K562 (cell line): Measurements from ENCODE around the gene VEGFB. TPM values are rescaled to one million over a fixed set of nuclear protein-coding genes. Genes with fewer than 3 reads are reported as not detected.

Experiments
- TEAD4 ChIP-seq, 2 experiments: sonication (generic) in 1 of 2; formaldehyde crosslinking in 1 of 2; IDR thresholded peaks; 2 replicates each; pipeline versions ENCODE4 v1.6.1 to v1.8.0; 2012 to 2022; ENCODE audit warnings: borderline replicate concordance in 1 of 2, inconsistent platforms in 1 of 2, low read length in 1 of 2, mild to moderate bottlenecking in 1 of 2, missing genetic modification reagents in 1 of 2
- polyA plus RNA-seq, 8 experiments: library from polyadenylated mRNA; depleted of rRNA in 4 of 8; stranded (reverse) in 5 of 8; unstranded in 3 of 8; fragments of >200 nt; fragmentation: Nextera tagmentation in 2 of 8; fragmentation: Illumina TruSeq in 1 of 8; extraction: Ambion mirVana in 2 of 8; extraction: Trizol in 1 of 8; gene quantifications; 2 replicates each; pipeline versions ENCODE4 v1.2.1 to v1.2.3, GENCODE V29; 2011 to 2014; ENCODE audit warnings: inconsistent platforms in 1 of 8, missing spikeins in 1 of 8
- total RNA-seq, 7 experiments: library from RNA; depleted of rRNA in 6 of 7; stranded (reverse); fragments of >200 nt in 6 of 7; fragmentation: Illumina TruSeq in 2 of 7; extraction: Trizol in 2 of 7; gene quantifications; 2 replicates each; pipeline versions ENCODE4 v1.2.1 to v1.2.3, GENCODE V29; 2011 to 2021; ENCODE audit warnings: low replicate concordance in 1 of 7
- TF ChIP-seq, protein P1 (sequence below): fragments of 250-450 bp; sonication (Bioruptor Pico); IDR thresholded peaks from 2 replicates; pipeline ENCODE4 v1.9.0; 2021; ENCODE audit warnings: mild to moderate bottlenecking, inconsistent platforms
- TF ChIP-seq, protein P2 (sequence below): fragments of 450-650 bp; IDR thresholded peaks from 2 replicates; pipeline ENCODE4 v1.6.1; 2014; ENCODE audit warnings: low read depth, mild to moderate bottlenecking, moderate library complexity, borderline replicate concordance
- TF ChIP-seq, protein P3 (sequence below): fragments of 200-600 bp; sonication (generic); IDR thresholded peaks from one replicate; pipeline ENCODE4 v1.6.1; 2012; ENCODE audit warnings: mild to moderate bottlenecking, low read depth, low read length, inconsistent platforms
- TF ChIP-seq, protein P4 (sequence below), 2 experiments: IDR thresholded peaks in 1 of 2; conservative IDR thresholded peaks in 1 of 2; 2 replicates each; pipeline ENCODE4 v1.6.1; 2016; ENCODE audit warnings: low read depth in 2 of 2, mild to moderate bottlenecking in 1 of 2, missing compliant biosample characterization in 1 of 2, missing genetic modification characterization in 1 of 2, moderate library complexity in 1 of 2

The VEGFB gene
- total and polyA plus RNA-seq, 9 of the 15 experiments (the other 6 are each of a cell fraction or from before 2014, with no cell fraction given), result 11.0 to 83.4 (median 25.7) TPM

DNA sequence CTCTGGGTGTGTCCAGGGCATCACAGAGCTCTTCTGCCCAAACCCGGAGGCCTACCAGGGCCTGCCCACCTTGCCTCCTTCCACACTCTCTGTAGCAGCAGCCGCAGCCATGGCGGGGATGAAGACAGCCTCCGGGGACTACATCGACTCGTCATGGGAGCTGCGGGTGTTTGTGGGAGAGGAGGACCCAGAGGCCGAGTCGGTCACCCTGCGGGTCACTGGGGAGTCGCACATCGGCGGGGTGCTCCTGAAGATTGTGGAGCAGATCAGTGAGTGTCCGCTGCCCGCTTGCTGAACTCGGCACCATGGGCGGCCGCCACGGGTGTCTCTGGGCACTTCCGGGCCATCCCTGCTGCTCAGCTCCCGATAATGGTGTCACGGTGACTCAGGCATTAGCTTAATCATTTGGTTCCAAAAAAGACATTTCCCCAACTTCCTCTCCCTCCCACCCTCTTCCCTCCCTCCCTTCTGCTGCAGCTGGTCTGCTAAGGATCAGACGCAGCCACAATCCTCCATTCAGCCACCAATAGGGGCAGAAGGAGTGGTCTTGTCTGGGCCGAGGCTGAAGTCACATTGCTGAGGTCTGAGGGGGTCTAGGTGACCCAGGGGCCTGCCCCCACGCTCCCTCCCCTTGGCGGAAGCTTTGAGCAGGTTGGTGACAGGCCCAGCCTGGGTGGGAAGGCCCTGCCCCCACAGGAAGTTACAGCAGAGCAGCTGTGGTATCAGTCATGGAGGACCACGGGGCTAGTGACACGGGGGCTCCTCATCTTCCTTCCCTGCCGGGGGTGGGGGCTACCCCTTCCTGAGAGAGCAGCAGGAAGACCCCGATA is 26.9 kb upstream of the VEGFB start (continued):
- TF ChIP-seq, protein P1, sequence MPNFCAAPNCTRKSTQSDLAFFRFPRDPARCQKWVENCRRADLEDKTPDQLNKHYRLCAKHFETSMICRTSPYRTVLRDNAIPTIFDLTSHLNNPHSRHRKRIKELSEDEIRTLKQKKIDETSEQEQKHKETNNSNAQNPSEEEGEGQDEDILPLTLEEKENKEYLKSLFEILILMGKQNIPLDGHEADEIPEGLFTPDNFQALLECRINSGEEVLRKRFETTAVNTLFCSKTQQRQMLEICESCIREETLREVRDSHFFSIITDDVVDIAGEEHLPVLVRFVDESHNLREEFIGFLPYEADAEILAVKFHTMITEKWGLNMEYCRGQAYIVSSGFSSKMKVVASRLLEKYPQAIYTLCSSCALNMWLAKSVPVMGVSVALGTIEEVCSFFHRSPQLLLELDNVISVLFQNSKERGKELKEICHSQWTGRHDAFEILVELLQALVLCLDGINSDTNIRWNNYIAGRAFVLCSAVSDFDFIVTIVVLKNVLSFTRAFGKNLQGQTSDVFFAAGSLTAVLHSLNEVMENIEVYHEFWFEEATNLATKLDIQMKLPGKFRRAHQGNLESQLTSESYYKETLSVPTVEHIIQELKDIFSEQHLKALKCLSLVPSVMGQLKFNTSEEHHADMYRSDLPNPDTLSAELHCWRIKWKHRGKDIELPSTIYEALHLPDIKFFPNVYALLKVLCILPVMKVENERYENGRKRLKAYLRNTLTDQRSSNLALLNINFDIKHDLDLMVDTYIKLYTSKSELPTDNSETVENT (CRISPR knock-in tag), result no peak
- TF ChIP-seq, protein P2, sequence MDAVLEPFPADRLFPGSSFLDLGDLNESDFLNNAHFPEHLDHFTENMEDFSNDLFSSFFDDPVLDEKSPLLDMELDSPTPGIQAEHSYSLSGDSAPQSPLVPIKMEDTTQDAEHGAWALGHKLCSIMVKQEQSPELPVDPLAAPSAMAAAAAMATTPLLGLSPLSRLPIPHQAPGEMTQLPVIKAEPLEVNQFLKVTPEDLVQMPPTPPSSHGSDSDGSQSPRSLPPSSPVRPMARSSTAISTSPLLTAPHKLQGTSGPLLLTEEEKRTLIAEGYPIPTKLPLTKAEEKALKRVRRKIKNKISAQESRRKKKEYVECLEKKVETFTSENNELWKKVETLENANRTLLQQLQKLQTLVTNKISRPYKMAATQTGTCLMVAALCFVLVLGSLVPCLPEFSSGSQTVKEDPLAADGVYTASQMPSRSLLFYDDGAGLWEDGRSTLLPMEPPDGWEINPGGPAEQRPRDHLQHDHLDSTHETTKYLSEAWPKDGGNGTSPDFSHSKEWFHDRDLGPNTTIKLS, result peak; percentile 42; the same call in 1 of the 2 replicates
- TF ChIP-seq TEAD4 (IDR thresholded peaks at IDR 0.05; ENCODE audit: low read length) (0 out of 2 replicates have a peak, but pooled peaks have one; percentile 17), TEAD4 (CRISPR knock-in tag; IDR thresholded peaks at IDR 0.05; ENCODE audit: borderline replicate concordance) (no peak)
- TF ChIP-seq, protein P3, sequence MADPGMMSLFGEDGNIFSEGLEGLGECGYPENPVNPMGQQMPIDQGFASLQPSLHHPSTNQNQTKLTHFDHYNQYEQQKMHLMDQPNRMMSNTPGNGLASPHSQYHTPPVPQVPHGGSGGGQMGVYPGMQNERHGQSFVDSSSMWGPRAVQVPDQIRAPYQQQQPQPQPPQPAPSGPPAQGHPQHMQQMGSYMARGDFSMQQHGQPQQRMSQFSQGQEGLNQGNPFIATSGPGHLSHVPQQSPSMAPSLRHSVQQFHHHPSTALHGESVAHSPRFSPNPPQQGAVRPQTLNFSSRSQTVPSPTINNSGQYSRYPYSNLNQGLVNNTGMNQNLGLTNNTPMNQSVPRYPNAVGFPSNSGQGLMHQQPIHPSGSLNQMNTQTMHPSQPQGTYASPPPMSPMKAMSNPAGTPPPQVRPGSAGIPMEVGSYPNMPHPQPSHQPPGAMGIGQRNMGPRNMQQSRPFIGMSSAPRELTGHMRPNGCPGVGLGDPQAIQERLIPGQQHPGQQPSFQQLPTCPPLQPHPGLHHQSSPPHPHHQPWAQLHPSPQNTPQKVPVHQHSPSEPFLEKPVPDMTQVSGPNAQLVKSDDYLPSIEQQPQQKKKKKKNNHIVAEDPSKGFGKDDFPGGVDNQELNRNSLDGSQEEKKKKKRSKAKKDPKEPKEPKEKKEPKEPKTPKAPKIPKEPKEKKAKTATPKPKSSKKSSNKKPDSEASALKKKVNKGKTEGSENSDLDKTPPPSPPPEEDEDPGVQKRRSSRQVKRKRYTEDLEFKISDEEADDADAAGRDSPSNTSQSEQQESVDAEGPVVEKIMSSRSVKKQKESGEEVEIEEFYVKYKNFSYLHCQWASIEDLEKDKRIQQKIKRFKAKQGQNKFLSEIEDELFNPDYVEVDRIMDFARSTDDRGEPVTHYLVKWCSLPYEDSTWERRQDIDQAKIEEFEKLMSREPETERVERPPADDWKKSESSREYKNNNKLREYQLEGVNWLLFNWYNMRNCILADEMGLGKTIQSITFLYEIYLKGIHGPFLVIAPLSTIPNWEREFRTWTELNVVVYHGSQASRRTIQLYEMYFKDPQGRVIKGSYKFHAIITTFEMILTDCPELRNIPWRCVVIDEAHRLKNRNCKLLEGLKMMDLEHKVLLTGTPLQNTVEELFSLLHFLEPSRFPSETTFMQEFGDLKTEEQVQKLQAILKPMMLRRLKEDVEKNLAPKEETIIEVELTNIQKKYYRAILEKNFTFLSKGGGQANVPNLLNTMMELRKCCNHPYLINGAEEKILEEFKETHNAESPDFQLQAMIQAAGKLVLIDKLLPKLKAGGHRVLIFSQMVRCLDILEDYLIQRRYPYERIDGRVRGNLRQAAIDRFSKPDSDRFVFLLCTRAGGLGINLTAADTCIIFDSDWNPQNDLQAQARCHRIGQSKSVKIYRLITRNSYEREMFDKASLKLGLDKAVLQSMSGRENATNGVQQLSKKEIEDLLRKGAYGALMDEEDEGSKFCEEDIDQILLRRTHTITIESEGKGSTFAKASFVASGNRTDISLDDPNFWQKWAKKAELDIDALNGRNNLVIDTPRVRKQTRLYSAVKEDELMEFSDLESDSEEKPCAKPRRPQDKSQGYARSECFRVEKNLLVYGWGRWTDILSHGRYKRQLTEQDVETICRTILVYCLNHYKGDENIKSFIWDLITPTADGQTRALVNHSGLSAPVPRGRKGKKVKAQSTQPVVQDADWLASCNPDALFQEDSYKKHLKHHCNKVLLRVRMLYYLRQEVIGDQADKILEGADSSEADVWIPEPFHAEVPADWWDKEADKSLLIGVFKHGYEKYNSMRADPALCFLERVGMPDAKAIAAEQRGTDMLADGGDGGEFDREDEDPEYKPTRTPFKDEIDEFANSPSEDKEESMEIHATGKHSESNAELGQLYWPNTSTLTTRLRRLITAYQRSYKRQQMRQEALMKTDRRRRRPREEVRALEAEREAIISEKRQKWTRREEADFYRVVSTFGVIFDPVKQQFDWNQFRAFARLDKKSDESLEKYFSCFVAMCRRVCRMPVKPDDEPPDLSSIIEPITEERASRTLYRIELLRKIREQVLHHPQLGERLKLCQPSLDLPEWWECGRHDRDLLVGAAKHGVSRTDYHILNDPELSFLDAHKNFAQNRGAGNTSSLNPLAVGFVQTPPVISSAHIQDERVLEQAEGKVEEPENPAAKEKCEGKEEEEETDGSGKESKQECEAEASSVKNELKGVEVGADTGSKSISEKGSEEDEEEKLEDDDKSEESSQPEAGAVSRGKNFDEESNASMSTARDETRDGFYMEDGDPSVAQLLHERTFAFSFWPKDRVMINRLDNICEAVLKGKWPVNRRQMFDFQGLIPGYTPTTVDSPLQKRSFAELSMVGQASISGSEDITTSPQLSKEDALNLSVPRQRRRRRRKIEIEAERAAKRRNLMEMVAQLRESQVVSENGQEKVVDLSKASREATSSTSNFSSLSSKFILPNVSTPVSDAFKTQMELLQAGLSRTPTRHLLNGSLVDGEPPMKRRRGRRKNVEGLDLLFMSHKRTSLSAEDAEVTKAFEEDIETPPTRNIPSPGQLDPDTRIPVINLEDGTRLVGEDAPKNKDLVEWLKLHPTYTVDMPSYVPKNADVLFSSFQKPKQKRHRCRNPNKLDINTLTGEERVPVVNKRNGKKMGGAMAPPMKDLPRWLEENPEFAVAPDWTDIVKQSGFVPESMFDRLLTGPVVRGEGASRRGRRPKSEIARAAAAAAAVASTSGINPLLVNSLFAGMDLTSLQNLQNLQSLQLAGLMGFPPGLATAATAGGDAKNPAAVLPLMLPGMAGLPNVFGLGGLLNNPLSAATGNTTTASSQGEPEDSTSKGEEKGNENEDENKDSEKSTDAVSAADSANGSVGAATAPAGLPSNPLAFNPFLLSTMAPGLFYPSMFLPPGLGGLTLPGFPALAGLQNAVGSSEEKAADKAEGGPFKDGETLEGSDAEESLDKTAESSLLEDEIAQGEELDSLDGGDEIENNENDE, result no peak
- TF ChIP-seq, protein P4, sequence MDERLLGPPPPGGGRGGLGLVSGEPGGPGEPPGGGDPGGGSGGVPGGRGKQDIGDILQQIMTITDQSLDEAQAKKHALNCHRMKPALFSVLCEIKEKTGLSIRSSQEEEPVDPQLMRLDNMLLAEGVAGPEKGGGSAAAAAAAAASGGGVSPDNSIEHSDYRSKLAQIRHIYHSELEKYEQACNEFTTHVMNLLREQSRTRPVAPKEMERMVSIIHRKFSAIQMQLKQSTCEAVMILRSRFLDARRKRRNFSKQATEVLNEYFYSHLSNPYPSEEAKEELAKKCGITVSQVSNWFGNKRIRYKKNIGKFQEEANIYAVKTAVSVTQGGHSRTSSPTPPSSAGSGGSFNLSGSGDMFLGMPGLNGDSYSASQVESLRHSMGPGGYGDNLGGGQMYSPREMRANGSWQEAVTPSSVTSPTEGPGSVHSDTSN (CRISPR knock-in tag; IDR thresholded peaks at IDR 0.05; ENCODE audit: low read depth), result no peak
- TF ChIP-seq, protein P4 (tag; conservative IDR thresholded peaks at IDR 0.05; ENCODE audit: low read depth), result peak; percentile 60
